SK-N-SH (cell line): ENCODE measurements around the gene CDK6.

Source experiments
- CTCF ChIP-seq: fragments of 200-600 bp; sonication (generic); IDR thresholded peaks from 2 replicates; pipeline ENCODE4 v1.6.1; 2017; ENCODE audit warnings: antibody characterized with exemption, mild to moderate bottlenecking, moderate library complexity
- EP300 ChIP-seq, 2 experiments: IDR thresholded peaks; 2 replicates each; pipeline versions ENCODE4 v1.4.0 to v1.6.1; 2012; ENCODE audit warnings: borderline replicate concordance in 1 of 2, low read depth in 1 of 2, low read length in 1 of 2
- MXI1 ChIP-seq: IDR thresholded peaks from 2 replicates; pipeline ENCODE4 v1.6.1; 2012; ENCODE audit warnings: mild to moderate bottlenecking, low read depth, low read length, improper control_type of control experiment
- RFX5 ChIP-seq: IDR thresholded peaks from 2 replicates; pipeline ENCODE4 v1.6.1; 2012; ENCODE audit warnings: mild to moderate bottlenecking, improper control_type of control experiment, low read length
- TAF1 ChIP-seq: IDR thresholded peaks from 2 replicates; pipeline ENCODE4 v1.6.1; 2012; ENCODE audit warnings: low read depth, mild to moderate bottlenecking, low read length, moderate library complexity, borderline replicate concordance
- TEAD4 ChIP-seq: IDR thresholded peaks from 2 replicates; pipeline ENCODE4 v1.4.0; 2012; ENCODE audit warnings: mild to moderate bottlenecking, borderline replicate concordance; ENCODE audit not compliant: insufficient read depth

GRCh38 chr7:92874567-92874966 is 38.2 kb upstream of the CDK6 start:
- TF ChIP-seq EP300 (IDR thresholded peaks at IDR 0.05; ENCODE audit: borderline replicate concordance in 1 of 2, low read depth in 1 of 2, low read length in 1 of 2) (no peak), CTCF (no peak), TEAD4 (no peak), TAF1 (no peak), MXI1 (no peak), RFX5 (no peak)
